Stimulated activated CD8-positive, alpha-beta memory T cell treated with anti-CD3 and anti-CD28 coated beads, Interleukin-12 subunit alpha, Interleukin-12 subunit beta, amount 100 ng/mL, for 24 hours (primary cell): ENCODE measurements around the gene TSPYL1.

ENCODE experiments used
- DNase-seq: peaks from one replicate; pipeline ENCODE4 v3.0.0-alpha.2; 2020; ENCODE audit errors: extremely low read depth

TSPYL1 gene

DNA sequence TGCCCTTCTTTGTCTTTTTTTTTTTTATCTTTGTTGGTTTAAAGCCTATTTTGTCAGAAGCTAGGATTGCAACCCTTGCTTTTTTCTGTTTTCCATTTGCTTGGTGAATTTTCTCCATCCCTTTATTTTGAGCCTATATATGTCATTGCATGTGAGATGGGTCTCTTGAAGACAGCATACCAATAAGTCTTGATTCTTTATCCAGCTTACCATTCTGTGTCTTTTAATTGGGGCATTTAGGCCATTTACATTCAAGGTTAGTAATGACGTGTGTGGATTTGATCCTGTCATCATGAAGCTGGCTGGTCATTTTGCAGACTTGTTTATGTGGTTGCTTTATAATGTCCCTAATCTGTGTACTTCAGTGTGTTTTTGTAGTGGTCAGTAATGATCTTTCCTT is 16.4 kb downstream of the TSPYL1 start:
- no peak for DNase-seq

DNA sequence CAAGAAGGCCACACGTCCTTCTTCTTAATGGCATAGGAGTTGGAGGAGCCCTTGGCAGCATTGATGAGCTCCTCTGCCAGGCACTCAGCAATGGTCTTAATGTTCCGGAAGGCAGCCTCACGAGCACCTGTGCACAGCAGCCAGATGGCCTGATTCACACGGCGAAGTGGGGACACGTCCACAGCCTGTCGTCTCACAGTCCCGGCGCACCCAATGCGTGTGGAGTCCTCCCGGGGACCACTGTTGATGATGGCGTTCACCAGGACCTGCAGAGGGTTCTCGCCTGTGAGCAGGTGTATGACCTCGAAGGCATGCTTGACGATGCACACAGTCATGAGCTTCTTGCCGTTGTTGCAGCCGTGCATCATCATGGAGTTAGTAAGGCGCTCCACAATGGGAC is 21.2 kb downstream of the TSPYL1 start:
- DNase-seq: no peak

DNA sequence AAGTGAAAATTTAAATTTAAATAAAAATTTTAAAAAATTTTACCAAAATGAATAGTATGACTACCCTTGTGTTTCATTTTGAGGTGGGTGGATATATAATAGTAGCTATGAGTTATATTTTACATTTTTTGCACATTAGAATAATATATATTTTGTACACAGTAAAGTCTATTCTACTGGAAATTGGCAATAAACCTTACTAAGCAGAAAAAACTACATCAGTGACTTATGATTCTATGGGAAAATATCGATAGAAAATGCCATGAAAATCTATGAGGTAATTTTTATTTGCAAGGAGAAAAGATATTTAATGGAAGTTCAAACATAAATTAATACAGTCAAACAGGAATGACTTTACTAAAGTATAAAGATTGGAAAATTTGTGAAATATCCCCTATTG is 23.0 kb downstream of the TSPYL1 start:
- DNase-seq: no peak

- DNase-seq: no peak
Measured at GRCh38 chr6:116255246-116255800, 24.4 kb downstream of the TSPYL1 start.

GRCh38 chr6:116254297-116255056 is 25.3 kb downstream of the TSPYL1 start:
- no peak for DNase-seq

DNA sequence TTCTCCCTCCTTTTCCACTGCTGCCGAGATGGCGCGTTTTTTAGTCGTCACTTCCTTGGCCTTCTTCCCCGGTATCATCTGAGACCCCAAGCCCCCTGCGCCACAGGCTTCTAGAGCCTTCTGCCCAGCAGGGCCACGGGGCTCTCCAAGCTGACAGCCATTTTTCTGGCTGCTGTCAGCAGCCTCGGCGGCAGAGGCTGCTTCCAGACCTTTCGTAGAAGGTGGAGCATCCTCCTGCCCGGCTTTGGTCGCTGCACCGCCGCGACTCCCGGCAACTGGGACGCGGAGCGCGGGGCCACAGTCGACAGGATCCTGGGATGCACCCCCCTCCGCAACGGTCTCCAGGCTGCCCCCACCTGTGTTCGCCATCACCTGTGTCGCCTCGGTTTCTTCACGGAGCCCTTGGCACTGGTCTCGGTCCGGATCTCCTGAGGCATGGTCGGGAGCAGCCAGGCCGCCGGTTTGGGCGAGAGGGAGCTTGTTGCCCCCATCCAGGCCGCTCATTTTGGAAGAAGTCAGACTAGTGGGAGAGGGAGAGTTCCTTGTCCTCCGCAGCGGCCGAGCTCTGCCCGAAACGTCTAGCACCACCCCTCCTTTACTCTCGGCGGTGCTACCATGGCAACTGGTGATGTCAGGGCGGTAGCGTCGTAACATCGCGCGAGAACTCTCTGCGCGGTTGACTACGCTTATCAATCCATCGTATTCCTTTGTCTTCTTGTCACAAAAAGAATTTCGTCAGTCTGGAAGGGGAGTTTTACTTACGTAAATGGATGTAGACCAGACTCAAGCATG is 26.0 kb downstream of the TSPYL1 start, which contains the start of gene TSPYL4:
Gene TSPYL4, minus strand, starts transcription at position 571 of the 792 bp plus-strand sequence. Its CDS starts 67 bp downstream, at position 504.
- peak; percentile 67 for DNase-seq

- no peak for DNase-seq
Measured at GRCh38 chr6:116253188-116253504, 26.6 kb downstream of the TSPYL1 start.

GRCh38 chr6:116251568-116252384 is 28.0 kb downstream of the TSPYL1 start:
- DNase-seq: no peak

DNA sequence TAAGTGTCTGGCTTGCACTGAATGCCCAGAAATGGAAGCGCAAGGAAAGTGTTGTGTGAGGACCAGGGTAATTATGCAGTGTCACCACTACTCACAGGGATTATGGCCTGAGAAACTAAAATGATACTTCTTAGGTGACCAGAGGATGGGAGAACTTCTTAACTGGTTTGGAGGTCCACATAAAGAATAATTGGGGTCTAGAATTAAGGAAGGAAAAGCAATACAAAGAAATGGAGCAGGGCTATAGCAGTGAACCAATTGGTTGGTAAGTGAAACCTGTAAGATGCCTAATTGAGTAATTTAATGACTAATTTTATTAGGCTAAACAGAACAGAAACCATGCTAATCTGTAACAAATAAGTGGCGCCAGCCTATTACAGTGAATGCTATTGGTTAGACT is 31.2 kb downstream of the TSPYL1 start:
- DNase-seq: no peak

DNA sequence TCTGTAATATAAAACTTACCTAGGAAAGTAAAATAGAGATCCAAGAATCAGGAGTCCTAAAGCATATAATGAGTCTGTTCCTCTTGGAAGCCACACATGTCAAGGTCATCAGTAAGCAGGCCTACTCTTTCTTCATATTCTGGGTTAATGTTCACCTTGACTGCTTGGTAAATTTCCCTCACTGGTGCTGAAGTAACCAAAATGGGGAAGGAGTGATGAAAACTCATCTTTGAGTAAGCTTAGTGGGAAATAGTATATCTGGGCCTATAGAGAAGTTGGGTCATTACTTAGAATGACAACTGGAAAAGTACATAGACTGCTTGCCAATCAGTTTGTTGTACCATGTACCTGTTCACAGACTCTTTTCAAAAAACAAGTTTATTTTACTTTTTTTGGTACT is 32.4 kb downstream of the TSPYL1 start:
- DNase-seq: no peak

GRCh38 chr6:116246089-116246488 is 33.6 kb downstream of the TSPYL1 start:
- no peak for DNase-seq

- DNase-seq: no peak
Measured at GRCh38 chr6:116244284-116244683, 35.4 kb downstream of the TSPYL1 start.

GRCh38 chr6:116239856-116240255 is 39.9 kb downstream of the TSPYL1 start:
- DNase-seq: no peak

DNA sequence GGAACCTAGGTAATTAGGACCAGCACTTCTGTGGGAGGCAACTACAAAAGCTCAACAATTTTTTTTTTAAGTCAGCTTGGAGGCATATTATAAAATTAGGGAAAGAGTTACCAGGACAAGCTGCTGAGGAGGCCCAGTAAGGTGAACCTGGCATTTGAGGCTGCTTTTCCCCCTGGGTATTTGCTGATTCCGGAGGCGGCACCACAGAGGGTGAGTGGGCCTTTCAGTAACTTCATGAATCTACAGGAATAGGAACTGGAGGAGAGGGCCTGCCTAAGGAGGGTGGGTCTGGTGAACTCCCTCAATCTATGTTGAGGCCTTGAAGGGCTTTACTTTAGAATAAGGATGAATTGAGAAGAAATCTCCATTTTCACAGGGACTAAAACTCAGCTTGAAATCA is 40.5 kb downstream of the TSPYL1 start:
- DNase-seq: no peak

- no peak for DNase-seq
Measured at GRCh38 chr6:116238083-116238482, 41.6 kb downstream of the TSPYL1 start.

DNA sequence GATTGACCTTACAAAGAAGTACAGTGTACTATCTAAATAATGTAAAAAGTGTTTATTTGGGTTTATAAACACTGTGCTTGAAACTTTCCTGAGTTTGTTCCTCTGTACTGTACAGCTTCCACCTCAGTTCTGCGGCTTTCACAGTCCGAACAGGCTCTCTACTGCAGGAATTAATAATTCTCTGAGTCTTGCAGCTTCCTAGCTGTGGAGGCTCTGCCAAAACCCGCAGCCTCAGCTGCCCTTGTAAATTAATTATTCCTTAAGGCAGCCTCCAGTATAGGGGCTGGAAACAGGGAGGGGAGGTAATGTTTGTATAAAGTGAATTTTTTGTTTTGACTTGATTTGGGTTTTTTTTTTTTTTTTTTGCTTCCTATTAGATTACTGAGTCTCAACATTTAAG is 45.0 kb downstream of the TSPYL1 start:
- DNase-seq: no peak

GRCh38 chr6:116229287-116229913 is 50.3 kb downstream of the TSPYL1 start:
- DNase-seq: no peak
